ENCODE measurements around the gene PPP4R3A.
A peak's percentile ranks its signal among the peaks of the same experiment; 100 is the strongest.

PPP4R3A gene

DNA sequence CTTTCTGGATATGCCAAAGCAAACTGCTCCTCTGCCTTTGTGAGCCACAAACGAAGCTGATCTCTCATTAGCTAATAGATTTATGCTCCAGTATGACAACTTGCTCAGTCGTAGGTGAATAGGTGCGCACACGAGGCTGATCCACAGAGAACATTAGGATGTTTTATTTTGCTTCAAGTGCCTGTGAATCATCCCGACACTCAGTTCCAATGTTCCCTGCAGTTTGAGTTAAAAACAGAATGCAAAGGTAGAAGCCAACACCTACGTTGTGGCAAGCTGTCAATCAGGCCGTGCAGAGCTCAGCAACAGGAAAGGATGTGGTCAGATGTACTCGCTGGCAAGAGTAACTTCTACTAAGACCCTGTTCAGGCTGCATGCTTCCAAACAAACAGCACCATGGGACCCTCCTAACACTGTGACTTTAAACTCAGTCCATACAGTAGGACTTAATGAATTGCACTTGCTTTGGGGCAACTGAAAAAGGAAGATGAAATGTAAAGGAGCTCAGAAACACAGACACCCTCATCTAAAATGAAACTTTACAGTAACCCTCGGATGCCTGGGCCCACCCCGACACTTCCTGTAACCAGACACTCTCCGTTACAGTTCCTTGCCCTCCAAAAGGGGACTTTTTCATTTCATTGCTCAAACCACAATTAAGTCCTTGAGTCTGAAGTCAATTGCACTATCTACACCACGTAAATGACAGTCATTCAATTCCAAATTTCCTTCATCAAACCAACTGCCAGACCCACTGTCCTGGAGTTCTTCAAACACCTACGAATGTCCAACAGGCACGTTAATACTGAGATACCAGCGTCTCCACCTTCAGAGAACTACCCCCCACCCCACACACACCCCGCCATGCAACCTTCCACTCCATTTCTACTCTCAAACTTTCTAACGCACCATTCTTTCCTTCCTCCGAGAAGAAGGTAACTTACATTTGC lies 94.0 kb downstream of the PPP4R3A start (continued):
- TF ChIP-seq ZNF23 (tag by site-specific recombination; IDR thresholded peaks at IDR 0.05; ENCODE audit: borderline replicate concordance) (no peak), ZSCAN16 (tag by site-specific recombination; IDR thresholded peaks at IDR 0.05) (no peak), ZNF791 (tag by site-specific recombination; IDR thresholded peaks at IDR 0.05) (no peak), ZNF138 (tag by site-specific recombination; IDR thresholded peaks at IDR 0.05; ENCODE audit: borderline replicate concordance) (no peak), ZNF184 (tag by site-specific recombination; IDR thresholded peaks at IDR 0.05) (no peak), ZNF792 (tag by site-specific recombination; IDR thresholded peaks at IDR 0.05) (no peak), ZNF341 (tag by site-specific recombination; IDR thresholded peaks at IDR 0.05; ENCODE audit: low read depth) (no peak), ZNF133 (tag by site-specific recombination; IDR thresholded peaks at IDR 0.05) (no peak), ZNF416 (tag by site-specific recombination; IDR thresholded peaks at IDR 0.05) (no peak), ZNF248 (tag by site-specific recombination; IDR thresholded peaks at IDR 0.05) (no peak), SETDB1 (IDR thresholded peaks at IDR 0.05; ENCODE audit: insufficient read length, low read length) (no peak), GLIS1 (tag by site-specific recombination; IDR thresholded peaks at IDR 0.05) (no peak; the same call in 1 of the 2 replicates), KLF16 (tag by site-specific recombination; IDR thresholded peaks at IDR 0.05) (no peak), ZNF274 (IDR thresholded peaks at IDR 0.05; ENCODE audit: low read length) (no peak), ZNF274 (tag by site-specific recombination; IDR thresholded peaks at IDR 0.05; ENCODE audit: borderline replicate concordance) (no peak), ZNF37A (tag by site-specific recombination; IDR thresholded peaks at IDR 0.05) (no peak), ZNF426 (tag by site-specific recombination; IDR thresholded peaks at IDR 0.05) (no peak), ZNF175 (tag by site-specific recombination; IDR thresholded peaks at IDR 0.05) (no peak), MZF1 (tag by site-specific recombination; IDR thresholded peaks at IDR 0.05; ENCODE audit: borderline replicate concordance) (peak; percentile 97), ZNF529 (tag by site-specific recombination; IDR thresholded peaks at IDR 0.05; ENCODE audit: insufficient replicate concordance) (no peak), GLIS2 (tag by site-specific recombination; IDR thresholded peaks at IDR 0.05) (no peak), ZNF394 (tag by site-specific recombination; IDR thresholded peaks at IDR 0.05; ENCODE audit: borderline replicate concordance) (no peak), ZSCAN23 (tag by site-specific recombination; IDR thresholded peaks at IDR 0.05) (0 out of 2 replicates have a peak, but pooled peaks have one; percentile 10)
- TF ChIP-seq, protein P1, sequence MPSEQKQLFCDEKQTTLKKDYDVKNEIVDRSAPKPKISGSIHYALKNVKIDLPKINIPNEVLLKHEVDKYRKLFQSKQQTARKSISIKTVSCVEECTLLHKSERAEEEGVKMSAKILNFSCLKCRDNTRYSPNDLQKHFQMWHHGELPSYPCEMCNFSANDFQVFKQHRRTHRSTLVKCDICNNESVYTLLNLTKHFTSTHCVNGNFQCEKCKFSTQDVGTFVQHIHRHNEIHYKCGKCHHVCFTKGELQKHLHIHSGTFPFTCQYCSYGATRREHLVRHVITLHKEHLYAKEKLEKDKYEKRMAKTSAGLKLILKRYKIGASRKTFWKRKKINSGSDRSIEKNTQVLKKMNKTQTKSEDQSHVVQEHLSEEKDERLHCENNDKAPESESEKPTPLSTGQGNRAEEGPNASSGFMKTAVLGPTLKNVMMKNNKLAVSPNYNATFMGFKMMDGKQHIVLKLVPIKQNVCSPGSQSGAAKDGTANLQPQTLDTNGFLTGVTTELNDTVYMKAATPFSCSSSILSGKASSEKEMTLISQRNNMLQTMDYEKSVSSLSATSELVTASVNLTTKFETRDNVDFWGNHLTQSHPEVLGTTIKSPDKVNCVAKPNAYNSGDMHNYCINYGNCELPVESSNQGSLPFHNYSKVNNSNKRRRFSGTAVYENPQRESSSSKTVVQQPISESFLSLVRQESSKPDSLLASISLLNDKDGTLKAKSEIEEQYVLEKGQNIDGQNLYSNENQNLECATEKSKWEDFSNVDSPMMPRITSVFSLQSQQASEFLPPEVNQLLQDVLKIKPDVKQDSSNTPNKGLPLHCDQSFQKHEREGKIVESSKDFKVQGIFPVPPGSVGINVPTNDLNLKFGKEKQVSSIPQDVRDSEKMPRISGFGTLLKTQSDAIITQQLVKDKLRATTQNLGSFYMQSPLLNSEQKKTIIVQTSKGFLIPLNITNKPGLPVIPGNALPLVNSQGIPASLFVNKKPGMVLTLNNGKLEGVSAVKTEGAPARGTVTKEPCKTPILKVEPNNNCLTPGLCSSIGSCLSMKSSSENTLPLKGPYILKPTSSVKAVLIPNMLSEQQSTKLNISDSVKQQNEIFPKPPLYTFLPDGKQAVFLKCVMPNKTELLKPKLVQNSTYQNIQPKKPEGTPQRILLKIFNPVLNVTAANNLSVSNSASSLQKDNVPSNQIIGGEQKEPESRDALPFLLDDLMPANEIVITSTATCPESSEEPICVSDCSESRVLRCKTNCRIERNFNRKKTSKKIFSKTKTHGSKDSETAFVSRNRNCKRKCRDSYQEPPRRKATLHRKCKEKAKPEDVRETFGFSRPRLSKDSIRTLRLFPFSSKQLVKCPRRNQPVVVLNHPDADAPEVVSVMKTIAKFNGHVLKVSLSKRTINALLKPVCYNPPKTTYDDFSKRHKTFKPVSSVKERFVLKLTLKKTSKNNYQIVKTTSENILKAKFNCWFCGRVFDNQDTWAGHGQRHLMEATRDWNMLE (tag by site-specific recombination; conservative IDR thresholded peaks at IDR 0.05; ENCODE audit: low read depth), result no peak
- TF ChIP-seq, protein P2, sequence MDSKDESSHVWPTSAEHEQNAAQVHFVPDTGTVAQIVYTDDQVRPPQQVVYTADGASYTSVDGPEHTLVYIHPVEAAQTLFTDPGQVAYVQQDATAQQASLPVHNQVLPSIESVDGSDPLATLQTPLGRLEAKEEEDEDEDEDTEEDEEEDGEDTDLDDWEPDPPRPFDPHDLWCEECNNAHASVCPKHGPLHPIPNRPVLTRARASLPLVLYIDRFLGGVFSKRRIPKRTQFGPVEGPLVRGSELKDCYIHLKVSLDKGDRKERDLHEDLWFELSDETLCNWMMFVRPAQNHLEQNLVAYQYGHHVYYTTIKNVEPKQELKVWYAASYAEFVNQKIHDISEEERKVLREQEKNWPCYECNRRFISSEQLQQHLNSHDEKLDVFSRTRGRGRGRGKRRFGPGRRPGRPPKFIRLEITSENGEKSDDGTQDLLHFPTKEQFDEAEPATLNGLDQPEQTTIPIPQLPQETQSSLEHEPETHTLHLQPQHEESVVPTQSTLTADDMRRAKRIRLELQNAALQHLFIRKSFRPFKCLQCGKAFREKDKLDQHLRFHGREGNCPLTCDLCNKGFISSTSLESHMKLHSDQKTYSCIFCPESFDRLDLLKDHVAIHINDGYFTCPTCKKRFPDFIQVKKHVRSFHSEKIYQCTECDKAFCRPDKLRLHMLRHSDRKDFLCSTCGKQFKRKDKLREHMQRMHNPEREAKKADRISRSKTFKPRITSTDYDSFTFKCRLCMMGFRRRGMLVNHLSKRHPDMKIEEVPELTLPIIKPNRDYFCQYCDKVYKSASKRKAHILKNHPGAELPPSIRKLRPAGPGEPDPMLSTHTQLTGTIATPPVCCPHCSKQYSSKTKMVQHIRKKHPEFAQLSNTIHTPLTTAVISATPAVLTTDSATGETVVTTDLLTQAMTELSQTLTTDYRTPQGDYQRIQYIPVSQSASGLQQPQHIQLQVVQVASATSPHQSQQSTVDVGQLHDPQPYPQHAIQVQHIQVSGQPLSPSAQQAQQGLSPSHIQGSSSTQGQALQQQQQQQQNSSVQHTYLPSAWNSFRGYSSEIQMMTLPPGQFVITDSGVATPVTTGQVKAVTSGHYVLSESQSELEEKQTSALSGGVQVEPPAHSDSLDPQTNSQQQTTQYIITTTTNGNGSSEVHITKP (tag by site-specific recombination; IDR thresholded peaks at IDR 0.05), result peak; percentile 74
- TF ChIP-seq, protein P3, sequence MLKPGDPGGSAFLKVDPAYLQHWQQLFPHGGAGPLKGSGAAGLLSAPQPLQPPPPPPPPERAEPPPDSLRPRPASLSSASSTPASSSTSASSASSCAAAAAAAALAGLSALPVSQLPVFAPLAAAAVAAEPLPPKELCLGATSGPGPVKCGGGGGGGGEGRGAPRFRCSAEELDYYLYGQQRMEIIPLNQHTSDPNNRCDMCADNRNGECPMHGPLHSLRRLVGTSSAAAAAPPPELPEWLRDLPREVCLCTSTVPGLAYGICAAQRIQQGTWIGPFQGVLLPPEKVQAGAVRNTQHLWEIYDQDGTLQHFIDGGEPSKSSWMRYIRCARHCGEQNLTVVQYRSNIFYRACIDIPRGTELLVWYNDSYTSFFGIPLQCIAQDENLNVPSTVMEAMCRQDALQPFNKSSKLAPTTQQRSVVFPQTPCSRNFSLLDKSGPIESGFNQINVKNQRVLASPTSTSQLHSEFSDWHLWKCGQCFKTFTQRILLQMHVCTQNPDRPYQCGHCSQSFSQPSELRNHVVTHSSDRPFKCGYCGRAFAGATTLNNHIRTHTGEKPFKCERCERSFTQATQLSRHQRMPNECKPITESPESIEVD (tag by site-specific recombination; IDR thresholded peaks at IDR 0.05), result peak; percentile 79
- TF ChIP-seq, protein P4, sequence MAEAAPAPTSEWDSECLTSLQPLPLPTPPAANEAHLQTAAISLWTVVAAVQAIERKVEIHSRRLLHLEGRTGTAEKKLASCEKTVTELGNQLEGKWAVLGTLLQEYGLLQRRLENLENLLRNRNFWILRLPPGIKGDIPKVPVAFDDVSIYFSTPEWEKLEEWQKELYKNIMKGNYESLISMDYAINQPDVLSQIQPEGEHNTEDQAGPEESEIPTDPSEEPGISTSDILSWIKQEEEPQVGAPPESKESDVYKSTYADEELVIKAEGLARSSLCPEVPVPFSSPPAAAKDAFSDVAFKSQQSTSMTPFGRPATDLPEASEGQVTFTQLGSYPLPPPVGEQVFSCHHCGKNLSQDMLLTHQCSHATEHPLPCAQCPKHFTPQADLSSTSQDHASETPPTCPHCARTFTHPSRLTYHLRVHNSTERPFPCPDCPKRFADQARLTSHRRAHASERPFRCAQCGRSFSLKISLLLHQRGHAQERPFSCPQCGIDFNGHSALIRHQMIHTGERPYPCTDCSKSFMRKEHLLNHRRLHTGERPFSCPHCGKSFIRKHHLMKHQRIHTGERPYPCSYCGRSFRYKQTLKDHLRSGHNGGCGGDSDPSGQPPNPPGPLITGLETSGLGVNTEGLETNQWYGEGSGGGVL (tag by site-specific recombination; IDR thresholded peaks at IDR 0.05), result no peak
